Mesothelial cell of epicardium (in vitro differentiated cells): Measurements from ENCODE around the gene CDK16. TPM values are rescaled to one million over a fixed set of nuclear protein-coding genes. Genes with fewer than 3 reads are reported as not detected.

Experiments used
- DNase-seq, 2 experiments: peaks; one replicate each; pipeline ENCODE4 v3.0.0; 2021; ENCODE audit warnings: low spot score in 2 of 2; ENCODE audit not compliant: unreplicated experiment in 2 of 2
- H3K27ac Mint-ChIP-seq: 2 replicates; pipeline ENCODE4 v1.8.0; 2021; ENCODE audit warnings: mixed read lengths
- H3K27me3 Mint-ChIP-seq: 2 replicates; pipeline ENCODE4 v1.8.0; 2021; ENCODE audit warnings: low read depth, mixed read lengths
- H3K36me3 Mint-ChIP-seq: 2 replicates; pipeline ENCODE4 v1.8.0; 2021; ENCODE audit warnings: mixed read lengths
- H3K4me1 Mint-ChIP-seq: 2 replicates; pipeline ENCODE4 v1.8.0; 2021; ENCODE audit warnings: mixed read lengths
- H3K4me3 Mint-ChIP-seq: 2 replicates; pipeline ENCODE4 v1.8.0; 2021; ENCODE audit warnings: mild to moderate bottlenecking, moderate library complexity, mixed read lengths
- H3K9me3 Mint-ChIP-seq: 2 replicates; pipeline ENCODE4 v1.8.0; 2021; ENCODE audit warnings: mixed read lengths
- CTCF ChIP-seq: fragments of 200-600 bp; sonication (generic); IDR thresholded peaks from one replicate; pipeline ENCODE4 v1.5.0; 2021; ENCODE audit warnings: antibody characterized with exemption; ENCODE audit not compliant: unreplicated experiment
- total RNA-seq: library from RNA; stranded (reverse); gene quantifications from 3 replicates; pipeline ENCODE4 v1.2.1, GENCODE V29; 2021

Gene CDK16
- total RNA-seq, 1 donor from 2014 or later: 216 TPM

DNA sequence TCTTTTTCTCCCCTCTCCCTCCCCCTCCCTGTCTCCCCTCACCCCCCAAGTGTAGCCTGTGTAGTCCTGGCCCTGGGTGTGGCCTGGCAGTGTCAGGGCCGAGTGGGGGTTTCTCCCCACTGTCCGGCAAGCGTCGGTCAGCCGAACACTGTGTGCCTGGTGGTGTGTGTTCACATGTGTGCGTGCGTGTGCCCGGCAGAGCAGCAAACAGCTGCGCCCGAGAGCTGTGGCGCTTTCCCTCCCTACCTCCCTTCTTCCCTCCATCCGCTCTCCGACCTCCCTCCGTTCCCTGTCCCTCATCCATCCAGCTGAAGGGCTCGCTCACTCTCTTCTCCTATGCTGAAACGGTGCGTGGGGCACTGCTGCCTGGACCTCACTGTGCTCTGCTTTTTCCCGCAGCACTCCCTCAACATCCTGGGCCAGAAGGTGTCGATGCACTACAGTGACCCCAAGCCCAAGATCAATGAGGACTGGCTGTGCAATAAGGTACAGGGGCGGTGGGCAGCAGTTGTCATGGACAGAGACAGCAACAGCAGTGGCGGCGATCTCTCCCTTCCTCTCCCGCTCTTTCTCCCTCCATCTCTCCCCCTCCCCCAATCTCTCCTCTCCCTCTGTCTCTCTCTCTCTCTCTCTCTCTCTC lies 42.3 kb upstream of the CDK16 start:
- peaks cover 17% of the 10 kb centered on the region for H3K36me3 Mint-ChIP-seq
- peaks cover 3% of the 10 kb centered on the region for H3K9me3 Mint-ChIP-seq
- H3K27ac Mint-ChIP-seq: no peak overlapping the region
- no peak for TF ChIP-seq CTCF
- no peaks in the 10 kb centered on the region for H3K27me3 Mint-ChIP-seq
- H3K4me1 Mint-ChIP-seq: no peaks in the 10 kb centered on the region
- no peak for DNase-seq
- H3K4me3 Mint-ChIP-seq: no peak overlapping the region

DNA sequence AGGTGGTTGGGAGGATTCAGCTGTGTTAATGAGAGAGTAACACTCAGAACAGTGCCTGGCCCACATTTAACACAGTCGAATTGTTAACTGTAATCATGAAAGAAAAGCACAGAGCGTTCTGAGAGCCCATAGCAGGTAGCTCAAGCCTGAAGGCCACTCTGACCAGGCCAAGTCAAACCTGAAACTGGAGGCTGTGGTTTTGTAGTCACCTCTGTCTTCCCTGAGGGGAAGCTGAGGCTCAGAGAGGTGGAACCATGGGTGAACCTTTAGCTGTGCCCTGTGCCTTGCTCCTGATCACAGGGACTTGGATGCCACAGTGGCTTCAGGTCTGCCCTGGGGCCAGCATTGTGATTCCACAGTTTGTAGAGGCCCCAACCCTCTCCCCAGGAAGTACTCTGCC lies 41.4 kb upstream of the CDK16 start:
- Mint-ChIP-seq H3K4me1 (no peaks in the 10 kb centered on the region), H3K27ac (no peak overlapping the region), H3K4me3 (no peak overlapping the region), H3K27me3 (no peaks in the 10 kb centered on the region), H3K36me3 (peaks cover 13% of the 10 kb centered on the region), H3K9me3 (no peaks in the 10 kb centered on the region)
- no peak for TF ChIP-seq CTCF
- DNase-seq: no peak

DNA sequence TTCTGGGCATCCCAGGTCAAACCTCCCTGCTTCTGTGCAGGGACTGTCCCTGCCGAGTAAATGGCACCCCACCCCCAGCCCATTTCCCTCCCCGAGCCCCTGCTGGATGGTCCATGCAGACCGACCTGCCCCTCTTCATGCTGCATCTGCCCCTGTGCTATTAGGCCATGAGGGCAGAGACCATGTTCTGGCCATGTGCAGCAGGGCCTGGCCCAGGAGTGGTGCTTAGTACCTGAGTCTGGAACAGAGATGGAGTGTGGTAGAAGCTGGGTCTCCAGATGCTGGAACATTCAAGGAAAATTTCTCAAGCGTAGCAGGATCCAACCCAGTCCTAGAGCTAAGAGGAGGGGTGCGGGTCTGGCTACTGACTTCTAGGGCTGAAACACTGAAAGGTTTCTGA lies 40.1 kb upstream of the CDK16 start:
- Mint-ChIP-seq H3K27me3 (no peaks in the 10 kb centered on the region), H3K27ac (no peak overlapping the region), H3K9me3 (no peaks in the 10 kb centered on the region), H3K4me1 (no peaks in the 10 kb centered on the region), H3K36me3 (peaks cover 19% of the 10 kb centered on the region), H3K4me3 (no peak overlapping the region)
- no peak for TF ChIP-seq CTCF
- no peak for DNase-seq

DNA sequence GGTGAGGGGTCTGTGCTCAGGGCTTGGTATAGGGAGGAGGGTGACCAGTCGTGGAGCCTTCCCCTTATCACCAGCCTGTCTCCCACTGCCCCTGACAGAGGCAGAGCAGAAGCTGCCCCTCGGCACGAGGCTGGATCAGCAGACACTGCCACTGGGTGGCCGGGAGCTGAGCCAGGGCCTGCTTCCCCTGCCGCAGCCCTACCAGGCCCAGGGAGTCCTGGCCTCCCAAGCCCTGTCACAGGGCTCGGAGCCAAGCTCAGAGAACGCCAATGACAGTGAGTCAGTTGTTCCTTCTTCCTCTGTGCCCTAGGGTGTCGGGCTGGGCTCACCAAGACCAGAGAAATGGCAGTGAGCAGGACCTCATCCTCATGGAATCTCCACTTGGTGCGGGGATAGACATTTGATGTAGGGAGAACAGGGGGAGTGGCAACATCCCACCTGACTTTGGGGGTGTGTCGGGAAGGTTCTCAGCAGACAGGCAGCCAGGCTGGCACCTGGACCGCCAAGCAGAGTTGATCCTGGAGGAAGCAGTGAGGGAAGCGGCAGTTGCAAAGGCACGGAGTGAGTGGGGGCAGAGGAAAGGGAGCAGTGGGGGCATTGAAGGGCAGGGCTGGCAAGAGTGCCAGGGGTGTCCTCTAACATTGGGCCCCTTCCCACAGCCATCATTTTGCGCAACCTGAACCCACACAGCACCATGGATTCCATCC lies 39.1 kb upstream of the CDK16 start:
- no peak for TF ChIP-seq CTCF
- DNase-seq: no peak
- no peak overlapping the region for H3K4me3 Mint-ChIP-seq
- no peaks in the 10 kb centered on the region for H3K4me1 Mint-ChIP-seq
- peaks cover 19% of the 10 kb centered on the region for H3K36me3 Mint-ChIP-seq
- H3K27ac Mint-ChIP-seq: no peak overlapping the region
- no peaks in the 10 kb centered on the region for H3K27me3 Mint-ChIP-seq
- no peaks in the 10 kb centered on the region for H3K9me3 Mint-ChIP-seq

- H3K4me1 Mint-ChIP-seq: no peaks in the 10 kb centered on the region
- H3K27me3 Mint-ChIP-seq: no peaks in the 10 kb centered on the region
- peaks cover 19% of the 10 kb centered on the region for H3K36me3 Mint-ChIP-seq
- TF ChIP-seq CTCF: no peak
- no peak for DNase-seq
- no peaks in the 10 kb centered on the region for H3K9me3 Mint-ChIP-seq
- no peak overlapping the region for H3K27ac Mint-ChIP-seq
- no peak overlapping the region for H3K4me3 Mint-ChIP-seq
Measured at GRCh38 chrX:47179928-47180255, 38.6 kb upstream of the CDK16 start.
